ENCODE data around the gene RBM5.

RBM5 gene

GRCh38 chr3:50160561-50160983, 71.9 kb downstream of the RBM5 start:
- no peak for DNase-seq (ENCODE audit: low read depth)

GRCh38 chr3:50161320-50161719, 72.6 kb downstream of the RBM5 start:
- no peak for DNase-seq (ENCODE audit: low read depth)

GRCh38 chr3:50162034-50162883, 73.5 kb downstream of the RBM5 start:
- DNase-seq (ENCODE audit: low read depth) = no peak

- DNase-seq (ENCODE audit: low read depth) = peak; percentile 24
Measured at GRCh38 chr3:50163572-50164455, 75.1 kb downstream of the RBM5 start.

GRCh38 chr3:50164481-50164880, 75.8 kb downstream of the RBM5 start:
- DNase-seq (ENCODE audit: low read depth) = no peak

GRCh38 chr3:50164984-50165909, 76.5 kb downstream of the RBM5 start:
- DNase-seq (ENCODE audit: low read depth) = no peak

DNA sequence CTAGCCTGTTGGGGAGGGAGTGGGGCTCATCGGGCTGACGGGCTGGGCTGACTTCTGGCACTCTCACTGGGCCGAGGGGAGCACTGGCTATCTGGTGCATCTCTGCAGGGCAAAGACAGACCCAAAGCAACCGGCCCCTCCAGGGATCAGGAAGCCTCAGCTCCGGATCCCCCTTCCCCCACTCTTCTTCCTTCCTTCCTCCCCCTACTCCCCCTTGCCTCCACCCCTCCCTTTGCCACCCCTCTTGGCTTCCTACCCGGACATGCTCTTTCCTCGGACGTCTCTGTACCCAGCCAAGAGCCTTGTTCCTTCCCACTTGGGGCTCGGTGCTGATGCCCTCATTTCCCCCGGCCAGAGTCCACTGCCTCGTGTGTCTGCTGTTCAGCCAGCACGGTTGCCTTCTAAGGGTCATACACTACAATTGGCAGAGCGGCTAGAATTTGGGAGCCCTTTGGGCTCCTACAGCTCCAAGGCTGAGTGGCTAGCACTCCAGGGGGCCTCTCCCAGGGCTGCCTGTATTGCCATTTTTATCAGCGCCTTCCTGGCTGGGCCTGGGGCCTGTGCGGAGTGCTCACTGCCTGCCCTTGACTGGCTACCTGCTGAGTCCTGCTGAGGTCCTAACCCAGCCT, 77.3 kb downstream of the RBM5 start:
- no peak for DNase-seq (ENCODE audit: low read depth)

GRCh38 chr3:50166620-50167019, 77.9 kb downstream of the RBM5 start:
- no peak for DNase-seq (ENCODE audit: low read depth)

DNA sequence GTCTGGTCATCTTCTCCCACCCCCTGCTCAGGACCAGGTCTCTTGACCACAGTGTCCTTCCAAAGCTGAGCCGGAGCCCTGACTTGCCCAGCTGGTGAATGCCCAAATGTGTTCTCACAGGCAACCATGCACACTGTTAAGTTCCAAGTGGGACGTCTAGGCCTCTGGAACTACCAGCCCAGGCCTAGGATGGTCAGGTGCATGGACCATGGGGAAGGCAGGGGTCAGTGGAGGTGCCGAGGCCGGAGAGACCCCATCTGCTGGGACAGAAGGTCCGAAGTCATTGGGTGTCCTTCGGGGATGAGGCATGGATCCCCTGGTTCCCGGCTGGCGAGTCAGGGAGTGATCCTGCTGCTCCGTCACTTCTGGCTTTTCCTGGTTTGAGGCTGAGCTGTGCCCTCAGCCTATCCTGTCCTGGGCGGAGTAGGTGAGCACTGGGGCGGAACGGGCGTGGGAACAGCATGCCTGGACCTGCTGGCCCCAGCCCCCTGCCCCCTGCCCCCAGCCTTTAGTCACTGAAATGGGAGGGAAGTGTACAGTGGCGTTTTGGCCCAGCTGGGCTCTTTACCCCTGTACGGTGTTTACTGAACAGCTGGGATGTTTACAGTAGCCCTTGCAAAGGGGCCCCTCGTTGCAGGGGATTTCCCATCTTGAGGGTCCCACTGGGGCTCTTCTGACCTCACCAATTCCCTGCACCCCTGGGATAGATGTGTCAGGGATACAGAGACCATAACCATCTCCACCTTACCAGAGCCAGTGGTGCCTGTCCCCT, 78.5 kb downstream of the RBM5 start:
- no peak for DNase-seq (ENCODE audit: low read depth)

- no peak for DNase-seq (ENCODE audit: low read depth)
Measured at GRCh38 chr3:50167841-50168209, 79.1 kb downstream of the RBM5 start.

DNA sequence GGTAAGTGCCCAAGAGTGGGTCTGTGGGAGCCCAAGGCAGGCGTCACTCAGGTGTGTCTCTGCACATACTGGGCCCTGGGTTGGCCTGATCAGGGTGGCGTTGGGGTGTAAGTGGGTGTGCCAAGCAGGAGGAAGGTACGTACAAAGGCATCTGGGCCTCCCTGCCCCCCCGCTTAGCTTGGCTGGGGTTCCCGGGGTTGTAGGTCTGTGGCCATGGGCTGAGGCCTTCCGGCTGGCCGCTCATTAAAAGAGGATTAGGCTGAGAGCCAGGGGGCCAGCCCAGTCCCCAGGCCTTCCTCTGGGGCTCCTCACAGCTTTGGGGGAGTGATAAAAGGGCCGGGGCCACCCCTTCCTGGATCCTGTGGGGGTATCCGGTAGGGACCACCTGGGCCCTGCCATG, 79.7 kb downstream of the RBM5 start:
- no peak for DNase-seq (ENCODE audit: low read depth)

Data from non-pigmented ciliary epithelial cell (primary cell).